HG02588 (cell line): ENCODE data around the gene FIZ1.
"Not testable (repeated sequence)": the region's sequence is repeated elsewhere in the genome, so short reads cannot be mapped to it uniquely, and the experiment has no call there.

Source experiments
- ATAC-seq: cut with Tn5 transposase; IDR thresholded peaks from one replicate; pipeline ENCODE4 v1.9.1; 2021; ENCODE audit warnings: mild to moderate bottlenecking, moderate library complexity; ENCODE audit not compliant: unreplicated experiment

FIZ1 gene

GRCh38 chr19:55578761-55579747 is 20.3 kb downstream of the FIZ1 start:
- no peak for ATAC-seq

GRCh38 chr19:55578031-55578760 is 21.1 kb downstream of the FIZ1 start:
- ATAC-seq = no peak

GRCh38 chr19:55576746-55577145 is 22.6 kb downstream of the FIZ1 start:
- no peak for ATAC-seq

GRCh38 chr19:55573929-55574328 is 25.4 kb downstream of the FIZ1 start:
- not testable (repeated sequence) for ATAC-seq

GRCh38 chr19:55569477-55569876 is 29.8 kb downstream of the FIZ1 start:
- not testable (repeated sequence) for ATAC-seq

GRCh38 chr19:55567708-55568328 is 31.5 kb downstream of the FIZ1 start:
- no peak for ATAC-seq

GRCh38 chr19:55566823-55567222 is 32.5 kb downstream of the FIZ1 start:
- ATAC-seq = no peak

- ATAC-seq = no peak
These were observed 36.0 kb downstream of the FIZ1 start for GRCh38 chr19:55563261-55563690.

GRCh38 chr19:55559684-55560083 is 39.6 kb downstream of the FIZ1 start:
- ATAC-seq = no peak

GRCh38 chr19:55554741-55555152 is 44.6 kb downstream of the FIZ1 start:
- no peak for ATAC-seq

- no peak for ATAC-seq
These were observed 45.0 kb downstream of the FIZ1 start for GRCh38 chr19:55554302-55554701.

GRCh38 chr19:55553217-55554182 is 45.8 kb downstream of the FIZ1 start:
- ATAC-seq = no peak

GRCh38 chr19:55552620-55553019 is 46.7 kb downstream of the FIZ1 start:
- no peak for ATAC-seq

GRCh38 chr19:55552206-55552605 is 47.1 kb downstream of the FIZ1 start:
- no peak for ATAC-seq

- ATAC-seq = no peak
These were observed 49.0 kb downstream of the FIZ1 start for GRCh38 chr19:55550321-55550650.

GRCh38 chr19:55549500-55550320 is 49.6 kb downstream of the FIZ1 start:
- ATAC-seq = no peak

GRCh38 chr19:55546822-55547614 is 52.3 kb downstream of the FIZ1 start:
- ATAC-seq = no peak

GRCh38 chr19:55546011-55546410 is 53.3 kb downstream of the FIZ1 start:
- no peak for ATAC-seq

- no peak for ATAC-seq
These were observed 53.9 kb downstream of the FIZ1 start, which contains the start of gene SBK3 for GRCh38 chr19:55545443-55545842. TSS of gene SBK3 (minus strand) at chr19:55545543. CDS start at chr19:55545543, 0 bp downstream.
